ENCODE data around the gene SLC25A30. TPM values are rescaled to one million over a fixed set of nuclear protein-coding genes. Genes with fewer than 3 reads are reported as not detected.
"Not testable (repeated sequence)": the region's sequence is repeated elsewhere in the genome, so short reads cannot be mapped to it uniquely, and the experiment has no call there.

Gene SLC25A30
- total RNA-seq, 2 donors from 2014 or later = 32.6 to 38.4 TPM

GRCh38 chr13:45384474-45385174 is 33.5 kb downstream of the SLC25A30 start:
- Histone ChIP-seq H3K9me3 (no peaks in the 10 kb centered on the region), H3K27ac (no peak overlapping the region), H3K4me3 (no peak overlapping the region), H3K36me3 (peaks cover 7% of the 10 kb centered on the region), H3K27me3 (no peaks in the 10 kb centered on the region), H3K4me1 (no peaks in the 10 kb centered on the region)
- DNase-seq (ENCODE audit: low spot score) = no peak
- TF ChIP-seq, protein P1, sequence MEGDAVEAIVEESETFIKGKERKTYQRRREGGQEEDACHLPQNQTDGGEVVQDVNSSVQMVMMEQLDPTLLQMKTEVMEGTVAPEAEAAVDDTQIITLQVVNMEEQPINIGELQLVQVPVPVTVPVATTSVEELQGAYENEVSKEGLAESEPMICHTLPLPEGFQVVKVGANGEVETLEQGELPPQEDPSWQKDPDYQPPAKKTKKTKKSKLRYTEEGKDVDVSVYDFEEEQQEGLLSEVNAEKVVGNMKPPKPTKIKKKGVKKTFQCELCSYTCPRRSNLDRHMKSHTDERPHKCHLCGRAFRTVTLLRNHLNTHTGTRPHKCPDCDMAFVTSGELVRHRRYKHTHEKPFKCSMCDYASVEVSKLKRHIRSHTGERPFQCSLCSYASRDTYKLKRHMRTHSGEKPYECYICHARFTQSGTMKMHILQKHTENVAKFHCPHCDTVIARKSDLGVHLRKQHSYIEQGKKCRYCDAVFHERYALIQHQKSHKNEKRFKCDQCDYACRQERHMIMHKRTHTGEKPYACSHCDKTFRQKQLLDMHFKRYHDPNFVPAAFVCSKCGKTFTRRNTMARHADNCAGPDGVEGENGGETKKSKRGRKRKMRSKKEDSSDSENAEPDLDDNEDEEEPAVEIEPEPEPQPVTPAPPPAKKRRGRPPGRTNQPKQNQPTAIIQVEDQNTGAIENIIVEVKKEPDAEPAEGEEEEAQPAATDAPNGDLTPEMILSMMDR (IDR thresholded peaks at IDR 0.05) = no peak

GRCh38 chr13:45382739-45383138 is 35.4 kb downstream of the SLC25A30 start:
- not testable (repeated sequence) for H3K27me3 ChIP-seq; H3K36me3 ChIP-seq; H3K27ac ChIP-seq; H3K4me3 ChIP-seq; DNase-seq (ENCODE audit: low spot score); H3K9me3 ChIP-seq; H3K4me1 ChIP-seq

DNA sequence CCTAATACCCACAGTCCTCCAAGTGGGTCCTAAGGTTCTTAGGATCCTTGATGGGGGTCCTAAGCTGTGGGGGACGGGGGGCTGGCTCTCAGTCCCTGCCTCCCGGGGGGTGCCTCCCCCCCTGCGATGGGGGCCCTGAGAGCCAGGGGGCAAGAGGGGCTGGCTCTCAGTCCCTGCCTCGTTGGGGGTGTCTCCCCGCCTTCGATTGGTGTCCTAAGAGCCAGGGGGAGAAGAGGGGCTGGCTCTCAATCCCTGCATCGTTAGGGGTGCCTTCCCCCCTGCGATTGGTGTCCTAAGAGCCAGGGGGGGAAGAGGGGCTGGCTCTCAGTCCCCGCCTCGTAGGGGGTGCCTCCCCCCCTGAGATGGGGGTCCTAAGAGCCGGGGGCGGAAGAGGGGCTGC is 37.0 kb downstream of the SLC25A30 start:
- no peaks in the 10 kb centered on the region for H3K9me3 ChIP-seq
- H3K4me1 ChIP-seq = no peaks in the 10 kb centered on the region
- no peak for DNase-seq (ENCODE audit: low spot score)
- TF ChIP-seq, protein P1 (IDR thresholded peaks at IDR 0.05) = no peak
- H3K36me3 ChIP-seq = peaks cover 7% of the 10 kb centered on the region
- no peaks in the 10 kb centered on the region for H3K27me3 ChIP-seq
- H3K4me3 ChIP-seq = no peak overlapping the region
- H3K27ac ChIP-seq = no peak overlapping the region

GRCh38 chr13:45380708-45381107 is 37.5 kb downstream of the SLC25A30 start:
- DNase-seq (ENCODE audit: low spot score); H3K4me3 ChIP-seq; H3K36me3 ChIP-seq; H3K27ac ChIP-seq; H3K9me3 ChIP-seq; H3K4me1 ChIP-seq; H3K27me3 ChIP-seq: not testable (repeated sequence)

GRCh38 chr13:45379516-45379915 is 38.7 kb downstream of the SLC25A30 start:
- H3K27ac ChIP-seq; H3K9me3 ChIP-seq; H3K36me3 ChIP-seq; DNase-seq (ENCODE audit: low spot score); H3K4me3 ChIP-seq; H3K4me1 ChIP-seq; H3K27me3 ChIP-seq: not testable (repeated sequence)

GRCh38 chr13:45378786-45379185 is 39.4 kb downstream of the SLC25A30 start:
- H3K27ac ChIP-seq; H3K36me3 ChIP-seq; H3K4me1 ChIP-seq; H3K9me3 ChIP-seq; H3K4me3 ChIP-seq; H3K27me3 ChIP-seq; DNase-seq (ENCODE audit: low spot score): not testable (repeated sequence)

- not testable (repeated sequence) for H3K27me3 ChIP-seq; H3K4me3 ChIP-seq; H3K9me3 ChIP-seq; DNase-seq (ENCODE audit: low spot score); H3K27ac ChIP-seq; H3K4me1 ChIP-seq; H3K36me3 ChIP-seq
These were observed 40.9 kb downstream of the SLC25A30 start for GRCh38 chr13:45377314-45377713.

DNA sequence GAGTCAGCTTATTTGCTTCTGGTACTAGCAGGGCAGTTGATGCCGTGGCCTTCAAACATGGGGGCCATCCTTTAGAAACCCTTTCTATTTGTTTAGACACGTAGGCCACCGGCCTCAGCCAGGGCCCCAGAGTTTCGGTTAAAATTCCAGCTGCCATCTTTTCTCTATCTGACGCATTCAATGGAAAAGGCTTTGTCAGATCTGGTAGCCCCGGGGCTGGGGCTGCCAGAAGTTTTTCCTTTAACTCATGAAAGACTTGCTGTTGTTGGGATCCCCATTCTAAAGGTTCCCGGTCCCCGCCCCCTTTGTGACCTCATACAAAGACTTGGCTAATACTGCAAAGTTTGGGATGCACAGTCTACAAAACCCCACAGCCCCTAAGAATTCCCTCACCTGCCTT is 41.5 kb downstream of the SLC25A30 start:
- H3K36me3 ChIP-seq; H3K9me3 ChIP-seq; DNase-seq (ENCODE audit: low spot score); H3K4me3 ChIP-seq; H3K27me3 ChIP-seq; H3K27ac ChIP-seq; H3K4me1 ChIP-seq: not testable (repeated sequence)

DNA sequence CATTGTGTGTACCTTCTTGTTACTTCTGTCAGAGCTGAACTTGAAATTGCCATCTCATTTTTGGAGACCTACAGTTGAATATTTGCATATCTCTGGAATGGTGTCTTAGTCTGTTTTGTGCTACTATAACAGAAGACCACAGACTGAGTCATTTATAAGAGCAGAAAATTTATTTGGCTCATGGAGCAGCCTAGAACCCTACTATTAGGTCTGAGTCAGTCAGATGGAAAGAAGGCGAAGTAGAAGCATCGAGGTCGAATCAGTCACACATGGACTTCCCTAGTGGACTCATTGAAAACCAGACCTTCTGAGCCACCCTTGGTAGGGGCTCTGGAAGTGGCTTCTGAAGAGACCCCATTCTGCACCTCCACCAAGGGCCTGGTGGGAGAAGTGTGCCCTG is 43.3 kb downstream of the SLC25A30 start:
- H3K27ac ChIP-seq = no peak overlapping the region
- H3K4me3 ChIP-seq = no peak overlapping the region
- peaks cover 0 to 14% of the 10 kb centered on the region in 2 donors for H3K4me1 ChIP-seq
- H3K36me3 ChIP-seq = no peaks in the 10 kb centered on the region
- H3K27me3 ChIP-seq = no peaks in the 10 kb centered on the region
- DNase-seq (ENCODE audit: low spot score) = no peak
- H3K9me3 ChIP-seq = no peaks in the 10 kb centered on the region
- TF ChIP-seq, protein P1 (IDR thresholded peaks at IDR 0.05) = no peak
